GM21447 (cell line): ENCODE data around the gene AGO1.
"Not testable (repeated sequence)": the region's sequence is repeated elsewhere in the genome, so short reads cannot be mapped to it uniquely, and the experiment has no call there.

Experiments
- ATAC-seq: cut with Tn5 transposase; IDR thresholded peaks from one replicate; pipeline ENCODE4 v1.9.1; 2021; ENCODE audit not compliant: unreplicated experiment

The AGO1 gene

DNA sequence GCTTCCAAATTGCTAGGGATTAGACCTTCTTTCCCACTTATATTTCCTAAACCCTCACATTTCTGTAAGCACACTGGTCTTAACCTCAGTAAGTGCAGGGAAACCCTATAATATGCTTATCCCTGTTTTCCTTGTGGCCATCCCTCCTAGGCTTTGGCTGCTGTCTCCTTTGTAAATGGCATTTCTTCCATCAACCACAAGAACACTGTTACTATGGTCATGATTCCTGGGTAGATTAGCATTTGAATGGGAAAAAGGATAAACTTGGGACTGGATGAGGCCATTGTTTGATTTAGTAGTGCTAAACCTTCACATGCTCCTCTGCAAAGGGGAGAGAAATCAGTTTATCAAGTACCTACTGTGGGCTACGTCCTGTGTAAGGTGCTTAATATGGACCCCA is 31.7 kb downstream of the AGO1 start:
- ATAC-seq: no peak

DNA sequence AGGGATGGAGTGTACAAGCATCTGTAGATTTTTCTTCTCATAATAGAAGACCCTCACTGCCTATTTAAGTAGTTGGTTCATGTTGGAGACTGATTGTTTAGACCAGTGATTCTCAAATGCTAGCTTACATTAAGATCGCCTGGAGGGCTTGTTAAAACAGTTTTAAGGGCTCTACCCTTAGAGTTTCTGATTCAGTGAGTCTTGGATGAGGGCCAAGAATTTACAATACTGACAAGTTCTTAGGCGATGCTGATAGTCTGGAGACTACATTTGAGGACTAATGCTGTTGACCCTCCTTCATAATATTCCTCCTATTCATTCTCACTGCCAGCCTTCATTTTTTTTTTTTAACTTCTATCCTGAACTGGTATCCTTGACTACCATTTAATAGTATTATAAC is 32.7 kb downstream of the AGO1 start:
- ATAC-seq: no peak

DNA sequence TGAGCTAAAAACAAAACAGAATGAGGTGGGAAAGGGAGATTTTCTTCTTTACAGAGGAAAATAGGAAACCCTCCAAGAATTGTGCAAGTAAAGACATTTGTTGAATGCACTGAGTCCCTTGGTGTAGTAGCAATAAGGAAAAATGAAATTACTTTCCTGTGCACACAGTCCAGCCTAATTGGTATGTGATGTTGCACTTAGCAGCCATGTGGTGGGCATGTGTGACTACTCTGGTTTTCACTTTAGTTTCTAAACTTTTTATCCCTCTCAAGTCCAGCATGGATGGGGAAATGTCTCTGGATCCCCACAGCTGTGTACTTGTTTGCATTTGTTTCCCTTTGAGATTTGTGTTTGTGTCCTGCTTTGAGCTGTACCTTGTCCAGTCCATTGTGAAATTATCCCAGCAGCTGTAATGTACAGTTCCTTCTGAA is 40.8 kb downstream of the AGO1 start:
- ATAC-seq: no peak

DNA sequence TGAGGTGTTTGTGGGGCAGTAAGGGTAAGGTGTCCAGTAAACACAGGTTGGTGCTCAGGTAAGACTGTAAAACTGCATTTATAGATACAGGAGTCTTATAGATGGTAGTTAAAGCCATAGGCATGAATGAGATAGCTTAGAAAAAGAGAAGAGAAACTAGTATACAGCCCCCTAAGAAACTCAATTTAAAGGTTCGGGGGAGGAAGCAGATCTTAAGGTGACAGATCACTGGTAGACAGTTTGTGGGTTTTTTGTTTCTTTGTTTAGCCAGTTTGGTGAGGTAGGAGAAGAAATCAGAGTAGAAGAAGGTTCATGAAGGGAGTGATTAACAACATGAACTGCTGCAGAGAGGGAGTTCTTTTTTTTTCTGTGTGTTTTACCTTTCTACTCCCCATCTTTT is 41.8 kb downstream of the AGO1 start:
- ATAC-seq: no peak

DNA sequence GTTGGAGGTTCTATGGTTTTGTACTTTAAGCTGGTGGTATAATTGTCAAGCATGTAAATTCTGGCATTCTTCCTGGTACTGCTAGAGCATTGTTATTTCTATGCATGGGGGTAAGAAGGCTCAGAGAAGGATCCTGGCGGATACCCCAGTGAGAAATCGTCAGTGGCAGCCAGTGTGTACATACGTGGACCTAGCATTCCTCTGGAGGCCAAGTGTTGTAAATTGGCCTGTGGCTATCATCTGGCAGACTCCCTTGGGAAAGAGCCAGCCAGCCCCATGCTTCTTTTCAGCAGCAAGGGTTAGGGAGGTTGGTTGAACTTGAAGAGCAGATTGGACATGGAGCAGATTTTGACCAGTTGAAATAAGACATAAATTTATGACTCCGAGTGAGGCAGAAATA is 42.7 kb downstream of the AGO1 start:
- ATAC-seq: no peak

DNA sequence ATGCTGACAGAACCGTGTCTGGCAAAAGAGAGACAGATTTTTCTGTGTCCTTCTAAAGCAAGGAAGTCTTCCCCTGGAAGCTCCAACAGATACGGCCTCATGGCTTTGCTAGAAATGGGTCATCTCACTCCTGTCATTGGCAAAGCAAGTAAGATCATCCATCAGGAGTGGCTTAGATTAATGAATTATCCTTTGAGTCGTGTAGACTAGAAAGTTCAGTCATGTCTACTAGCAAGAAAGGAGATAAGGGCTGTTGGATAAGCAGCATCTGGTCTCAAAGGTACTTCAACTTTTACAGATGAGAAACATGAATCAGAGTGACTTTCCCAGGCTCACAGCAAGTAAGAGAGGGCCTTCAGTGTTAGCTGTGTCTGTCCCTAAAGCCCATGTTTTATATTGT is 44.5 kb downstream of the AGO1 start:
- no peak for ATAC-seq

DNA sequence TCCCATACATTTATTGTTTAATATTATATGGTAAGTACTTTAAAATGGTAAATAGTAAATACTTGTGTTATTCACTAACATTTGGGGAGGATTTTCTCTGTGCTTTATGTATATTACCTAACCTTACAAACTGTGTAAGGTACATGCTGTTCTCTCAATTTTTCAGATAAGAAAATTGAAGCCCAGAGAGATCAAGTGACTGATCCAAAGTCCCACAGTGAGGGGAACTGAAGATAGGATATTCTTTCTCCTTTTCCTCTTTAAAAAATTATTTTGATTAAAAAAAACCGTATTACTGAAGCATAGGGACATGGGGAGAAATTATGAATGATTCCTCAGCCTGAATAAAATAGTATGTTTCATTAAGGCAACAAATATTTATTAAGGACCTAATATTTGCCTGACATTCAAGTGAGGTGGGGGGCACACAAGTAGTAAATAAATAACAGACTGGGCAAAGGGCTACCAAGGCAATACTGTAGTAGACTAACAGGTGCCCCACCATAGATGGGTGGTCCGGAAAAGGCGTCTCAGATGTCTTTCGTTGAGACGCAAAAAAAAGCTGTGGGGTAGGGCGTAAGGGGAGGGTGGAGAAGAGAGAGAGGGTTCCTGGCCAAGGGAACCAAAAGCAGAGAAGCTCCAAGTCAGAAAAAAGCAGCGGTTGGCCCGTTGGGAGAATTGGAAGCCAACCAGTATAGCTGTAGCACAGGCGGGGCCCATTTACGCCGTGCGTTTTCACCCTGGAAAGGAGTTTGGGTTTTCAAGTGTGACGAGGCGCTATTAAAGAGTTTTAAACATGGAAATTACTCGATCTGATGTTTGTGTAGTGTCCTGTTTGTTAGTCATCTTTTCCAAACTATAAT is 47.0 kb downstream of the AGO1 start:
- no peak for ATAC-seq

DNA sequence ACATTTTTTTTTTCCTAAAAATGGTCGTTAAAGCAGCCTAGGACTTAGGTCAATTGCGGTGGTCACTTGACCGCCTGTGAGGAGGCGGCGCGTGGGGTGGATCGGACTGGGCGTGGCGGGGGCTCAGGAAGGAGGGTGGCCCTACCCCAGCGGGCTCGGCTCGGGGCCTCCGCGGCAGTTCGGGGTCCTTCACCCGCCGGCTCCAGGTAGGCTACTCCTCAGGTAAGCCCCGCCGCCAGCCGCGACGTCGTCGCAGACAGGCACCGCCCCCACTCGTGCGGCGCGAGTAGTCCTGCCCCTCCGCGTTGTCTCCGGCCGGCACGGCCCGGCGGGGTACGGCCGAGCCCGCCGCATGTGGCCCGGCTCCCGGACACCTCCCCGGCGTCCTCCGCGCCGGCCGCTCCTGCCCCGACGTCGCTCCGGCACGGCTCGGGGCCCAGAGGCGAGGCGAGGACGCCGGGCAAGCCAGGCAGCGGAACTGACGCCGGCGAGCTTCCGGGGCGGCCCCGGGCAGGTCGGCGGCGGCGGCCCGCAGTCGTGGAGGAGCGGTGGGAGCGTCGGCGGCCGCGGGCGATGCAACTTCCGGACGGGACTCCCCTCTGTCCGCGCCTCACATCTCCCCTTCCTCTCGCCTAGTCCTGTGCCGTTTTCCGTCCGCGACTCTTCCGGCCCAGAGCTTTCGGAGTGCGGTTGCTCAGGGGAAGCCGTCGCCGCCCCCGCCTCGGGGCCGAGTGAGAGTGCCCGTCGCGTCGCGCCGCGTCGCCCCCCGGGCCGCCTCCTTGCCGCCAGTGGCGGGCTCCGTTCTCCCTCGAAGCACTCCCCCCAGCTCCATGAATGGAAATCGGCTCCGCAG is 47.8 kb downstream of the AGO1 start, which contains the start of gene AGO3:
Gene AGO3 (plus strand): TSS at position 513 of the 853 bp plus-strand sequence. CDS start 322 bp downstream, at position 835.
- peak; percentile 74 for ATAC-seq

DNA sequence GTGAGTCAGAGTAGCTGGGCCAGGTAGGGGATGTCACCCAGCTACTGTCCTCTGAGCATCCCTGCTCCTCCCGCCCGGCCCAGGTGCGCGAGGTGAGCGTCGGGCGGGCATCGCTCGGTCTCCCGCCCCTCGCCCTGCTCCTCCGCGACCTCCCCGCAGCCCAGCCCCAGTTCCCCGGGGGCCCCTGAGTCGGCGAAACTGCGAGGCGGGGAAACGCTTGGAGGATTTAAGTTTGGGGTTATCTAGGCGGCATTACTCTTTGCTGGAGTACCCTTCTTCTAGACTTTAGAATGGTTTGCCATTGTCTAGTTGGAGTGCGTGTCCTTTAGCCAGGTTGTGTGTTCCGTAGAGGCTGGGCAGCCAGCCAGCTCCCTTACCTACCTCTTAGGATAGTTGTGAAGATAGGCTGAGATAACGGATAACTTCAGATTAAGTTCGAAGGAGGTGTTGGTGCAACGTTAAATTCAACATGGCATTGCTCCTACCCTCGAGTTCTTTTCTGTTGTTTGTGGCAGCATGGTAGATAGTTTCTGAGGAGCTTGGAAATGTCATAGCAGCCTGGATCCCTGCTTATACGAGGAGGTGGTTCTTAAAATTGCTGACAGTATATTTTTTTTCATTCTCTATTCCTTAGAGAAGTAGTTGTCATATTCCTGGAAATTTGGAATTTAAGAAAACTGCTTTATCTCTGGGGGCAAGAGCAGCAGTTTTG is 48.6 kb downstream of the AGO1 start:
- ATAC-seq: no peak

DNA sequence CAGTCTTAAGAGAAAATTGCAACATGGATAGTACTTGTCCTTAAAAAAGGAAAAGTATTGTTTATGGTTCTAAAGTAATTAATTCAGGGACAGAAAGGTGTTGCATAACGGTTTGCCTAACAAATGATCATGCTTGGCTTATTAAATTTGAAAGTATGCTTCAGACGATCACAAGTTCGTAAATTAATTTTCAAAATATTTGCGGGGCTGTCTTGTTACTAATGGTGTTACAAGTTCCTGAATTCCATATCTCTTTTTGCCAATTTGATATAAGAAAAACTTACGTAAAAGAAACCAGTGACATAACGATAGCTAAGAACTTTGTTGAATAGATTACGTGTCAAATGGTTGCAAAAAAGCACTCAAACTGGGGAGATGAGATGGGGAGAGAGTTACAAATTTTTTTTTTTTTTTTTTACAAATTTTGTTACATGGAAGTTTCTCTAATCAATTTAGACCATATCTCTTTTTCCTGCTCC is 49.2 kb downstream of the AGO1 start:
- ATAC-seq: no peak

DNA sequence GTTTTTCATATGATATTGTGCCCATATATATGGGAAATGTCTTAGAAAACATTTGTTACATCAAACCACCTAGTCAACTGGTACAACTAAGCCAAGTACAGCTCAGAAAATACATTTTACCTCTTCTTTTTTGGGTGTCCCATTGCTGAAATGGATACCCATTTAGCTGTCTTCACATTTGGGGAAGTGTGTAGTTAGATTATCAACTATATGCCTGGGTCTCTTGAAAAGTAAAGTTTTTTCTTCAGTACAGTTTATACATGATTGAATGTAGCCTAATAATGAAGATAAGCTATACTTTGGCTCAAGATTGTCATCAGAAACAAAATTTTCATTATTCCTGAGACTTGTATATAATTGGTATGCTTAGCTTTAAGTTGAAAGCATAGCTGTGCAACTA is 49.9 kb downstream of the AGO1 start:
- ATAC-seq: no peak

DNA sequence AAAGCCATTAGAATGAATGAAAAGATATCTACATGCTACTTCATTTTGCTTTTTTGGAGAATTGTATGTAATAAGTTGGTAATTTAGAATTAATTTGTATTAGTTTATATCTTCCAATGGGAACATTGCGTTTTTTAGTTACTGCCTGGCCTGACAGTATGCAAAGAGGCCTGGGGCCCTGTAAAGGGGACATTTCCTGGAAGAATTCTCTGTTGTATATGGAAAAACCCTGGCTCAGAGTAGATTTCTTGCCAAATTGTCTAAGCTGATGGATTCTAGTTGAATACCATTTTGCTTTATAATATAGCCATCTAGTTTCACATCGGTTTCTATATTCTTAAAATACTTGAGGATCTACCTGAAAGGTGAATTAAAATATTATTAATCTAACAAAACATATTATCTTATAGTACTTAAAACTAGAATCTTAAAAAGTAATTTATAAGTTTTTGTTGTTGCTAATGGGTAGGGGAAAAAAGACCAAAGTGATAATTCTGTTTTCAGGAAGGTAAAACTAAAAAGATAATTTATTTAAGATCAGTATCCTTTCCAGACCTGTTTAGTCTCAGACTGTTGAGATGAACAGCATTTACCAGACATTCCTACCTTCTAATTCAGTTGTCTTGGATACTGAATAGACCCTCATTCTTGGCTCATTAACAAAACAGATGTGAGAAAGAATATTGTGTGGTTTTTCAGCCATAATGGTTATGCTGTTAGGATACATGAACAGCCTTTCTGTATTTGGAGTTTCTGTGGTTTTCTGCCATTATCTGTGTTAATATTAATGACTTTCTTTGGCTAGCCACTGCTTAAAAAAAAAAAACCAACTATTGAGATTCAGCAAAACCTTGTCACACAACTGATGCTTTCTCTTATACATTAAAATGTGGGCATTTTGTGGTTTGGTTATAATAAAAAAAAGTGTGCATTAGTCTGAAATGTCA is 52.7 kb downstream of the AGO1 start:
- no peak for ATAC-seq

DNA sequence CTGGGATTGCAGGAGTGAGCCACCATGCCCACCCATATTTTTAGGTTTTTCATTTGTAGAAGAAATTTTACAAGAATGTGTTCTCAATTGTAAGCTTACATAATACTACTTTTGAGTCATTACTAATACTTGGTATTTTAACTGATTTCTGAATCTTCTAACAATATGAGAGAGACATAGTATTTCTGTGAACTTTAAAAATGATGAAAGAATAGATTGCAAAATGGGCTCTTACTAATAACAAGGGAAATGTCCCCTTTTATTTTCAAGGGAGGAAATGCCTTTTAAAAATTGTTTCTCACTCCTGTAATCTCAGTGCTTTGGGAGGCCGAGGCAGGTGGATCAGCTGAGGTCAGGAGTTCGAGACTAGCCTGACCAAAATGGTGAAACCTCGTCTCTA is 53.8 kb downstream of the AGO1 start:
- no peak for ATAC-seq

DNA sequence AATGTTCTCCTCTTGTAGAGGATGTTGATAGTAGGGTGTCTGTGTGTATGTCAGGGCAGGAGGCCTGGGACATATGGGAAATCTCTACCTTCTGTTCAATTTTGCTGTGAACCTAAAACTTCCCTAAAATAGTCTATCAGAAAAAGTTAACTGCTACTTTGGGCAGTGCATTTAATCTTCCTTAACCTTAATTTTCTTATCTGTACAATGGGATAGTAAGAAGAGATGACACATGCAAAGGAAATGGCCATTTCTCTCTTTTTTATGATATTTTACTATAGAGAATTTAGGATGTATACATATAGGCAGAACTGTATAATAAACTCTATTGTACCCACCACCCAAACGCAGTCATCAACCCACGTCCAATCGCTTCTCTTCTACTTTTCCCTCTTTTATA is 56.5 kb downstream of the AGO1 start:
- ATAC-seq: no peak

DNA sequence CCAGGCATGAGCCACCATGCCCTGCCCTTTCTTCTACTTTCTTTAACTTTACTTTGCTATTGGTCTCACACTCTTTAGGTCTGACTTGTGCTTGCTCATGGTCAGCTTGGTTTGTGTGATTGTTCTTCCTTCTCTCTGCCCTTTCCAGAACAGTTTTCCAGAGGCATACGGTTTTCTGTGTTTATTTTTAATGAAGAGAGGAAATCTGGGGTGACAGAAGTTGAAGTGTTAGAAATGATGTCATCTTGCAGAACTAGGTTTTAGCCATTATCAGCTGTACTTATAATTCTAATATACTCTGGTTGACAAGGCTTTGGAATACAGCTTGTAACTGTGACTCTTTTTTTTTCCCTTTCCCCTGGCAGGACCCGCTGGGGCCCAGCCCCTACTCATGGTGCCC is 62.3 kb downstream of the AGO1 start:
- ATAC-seq: no peak

DNA sequence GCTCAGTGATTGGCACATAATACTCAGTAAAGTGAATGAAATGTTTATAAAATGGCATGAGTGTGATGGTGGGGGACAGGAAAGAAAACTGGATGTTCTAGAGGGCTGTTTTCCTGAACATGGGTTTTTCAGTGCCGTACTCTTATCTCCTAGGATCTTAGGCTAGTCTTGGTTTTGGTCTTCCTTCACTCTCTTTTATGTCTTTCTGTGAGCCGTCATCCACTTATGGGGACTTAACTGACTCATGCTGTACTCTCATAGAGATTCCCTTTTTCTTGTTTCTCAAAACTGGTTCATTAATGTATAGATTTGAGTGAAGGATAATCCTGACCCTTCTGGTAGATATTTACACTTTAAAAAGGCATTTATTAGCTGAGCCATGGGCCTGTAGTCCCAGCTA is 64.5 kb downstream of the AGO1 start:
- ATAC-seq: no peak

DNA sequence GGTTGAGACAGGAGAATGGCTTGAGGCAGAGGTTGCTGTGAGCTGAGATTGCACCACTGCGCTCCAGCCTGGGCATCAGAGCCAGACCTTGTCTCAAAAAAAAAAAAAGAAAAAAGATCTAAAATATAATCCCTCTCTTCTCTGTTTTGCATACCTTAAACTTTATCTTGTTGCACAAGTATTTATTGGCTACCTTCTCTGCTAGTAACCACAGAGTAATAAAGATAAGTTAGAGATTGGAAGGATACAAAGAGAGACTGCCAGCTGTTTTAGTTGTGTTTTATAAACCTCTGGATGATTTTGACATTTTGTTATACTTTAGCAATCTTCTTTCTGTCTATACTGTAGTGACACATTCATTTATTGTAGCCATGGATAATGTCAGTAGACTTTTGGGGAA is 75.5 kb downstream of the AGO1 start:
- ATAC-seq: no peak

DNA sequence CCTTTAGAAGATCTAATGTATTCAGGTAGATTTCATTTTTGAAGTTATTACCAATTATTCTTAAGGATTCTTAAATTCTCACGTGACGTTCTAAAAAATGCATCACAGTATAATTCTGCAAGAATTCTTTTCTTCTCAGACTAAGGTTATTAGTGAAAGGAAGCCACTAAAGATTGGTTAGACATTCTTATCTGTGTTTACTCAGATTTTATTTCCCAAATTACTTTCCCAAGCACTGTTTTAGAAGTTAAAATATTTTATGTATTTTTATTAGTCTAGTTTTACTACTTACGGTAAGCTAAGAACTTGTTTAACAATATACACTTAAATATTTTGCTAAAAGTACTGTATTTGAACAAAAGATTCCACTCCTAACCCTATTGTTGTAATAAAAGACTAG is 76.3 kb downstream of the AGO1 start:
- no peak for ATAC-seq

DNA sequence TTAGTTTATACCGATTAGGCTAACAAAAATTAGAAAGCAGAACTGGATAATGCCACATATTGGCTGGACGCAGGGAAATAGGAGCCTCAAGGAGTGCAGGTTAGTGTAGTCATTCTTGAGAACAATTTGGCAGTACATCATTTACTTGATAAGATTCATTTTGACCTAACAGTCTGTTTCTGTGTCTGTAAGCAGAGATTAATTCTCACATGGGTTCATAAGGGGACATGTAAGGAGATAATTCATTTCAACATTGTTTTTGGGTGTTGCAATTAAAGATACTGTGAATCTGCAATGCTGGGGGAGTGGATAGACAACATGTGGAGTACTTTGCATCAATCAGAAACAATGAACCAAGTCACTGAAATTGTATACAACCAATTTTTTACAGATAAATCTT is 79.9 kb downstream of the AGO1 start:
- no peak for ATAC-seq

DNA sequence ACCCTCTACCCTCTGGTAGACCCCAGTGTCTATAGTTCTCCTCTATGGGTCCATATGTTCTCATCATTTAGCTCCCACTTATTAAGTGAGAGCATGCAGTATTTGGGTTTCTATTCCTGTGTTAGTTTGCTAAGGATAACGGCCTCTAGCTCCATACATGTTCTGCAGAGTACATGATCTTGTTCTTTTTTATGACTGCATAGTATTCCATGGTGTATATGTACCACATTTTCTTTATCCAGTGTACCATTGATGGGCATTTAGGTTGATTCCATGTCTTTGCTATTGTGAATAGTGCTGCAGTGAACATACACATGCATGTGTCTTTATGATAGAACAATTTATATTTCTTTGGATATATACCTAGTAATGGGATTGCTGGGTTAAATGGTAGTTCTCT is 81.3 kb downstream of the AGO1 start:
- ATAC-seq: not testable (repeated sequence)
